Right ventricle myocardium inferior (tissue), 1 donor: ENCODE measurements around the gene KRTAP4-2. TPM values are rescaled to one million over a fixed set of nuclear protein-coding genes. Genes with fewer than 3 reads are reported as not detected.
"Not testable (repeated sequence)": the region's sequence is repeated elsewhere in the genome, so short reads cannot be mapped to it uniquely, and the experiment has no call there.

ENCODE experiments used
- ATAC-seq: fragments of 200-7000 bp; cut with Tn5 transposase; one replicate; pipeline ENCODE4 v1.9.1; 2020; ENCODE audit warnings: mild to moderate bottlenecking, moderate library complexity
- DNase-seq: peaks from one replicate; pipeline ENCODE4 v3.0.0; 2021; ENCODE audit errors: missing footprints
- intact Hi-C: fragments of 100-400 bp; cut with DNase I; formaldehyde crosslinking; loops from one replicate; pipeline ENCODE4 v1.11.0; 2022
- total RNA-seq: library from RNA; stranded (reverse); fragmentation: NEBNext Ultra II Directional; extraction: Animal tissue kit (Norgen Biotek cat#: 25700); gene quantifications from one replicate; pipeline ENCODE4 v1.2.1, GENCODE V29; 2021
- donor health status: DM: no; HTN: yes; CAD: no; lungs with severe emphysema.

The KRTAP4-2 gene
- total RNA-seq, 1 donor from 2014 or later = not detected

DNA sequence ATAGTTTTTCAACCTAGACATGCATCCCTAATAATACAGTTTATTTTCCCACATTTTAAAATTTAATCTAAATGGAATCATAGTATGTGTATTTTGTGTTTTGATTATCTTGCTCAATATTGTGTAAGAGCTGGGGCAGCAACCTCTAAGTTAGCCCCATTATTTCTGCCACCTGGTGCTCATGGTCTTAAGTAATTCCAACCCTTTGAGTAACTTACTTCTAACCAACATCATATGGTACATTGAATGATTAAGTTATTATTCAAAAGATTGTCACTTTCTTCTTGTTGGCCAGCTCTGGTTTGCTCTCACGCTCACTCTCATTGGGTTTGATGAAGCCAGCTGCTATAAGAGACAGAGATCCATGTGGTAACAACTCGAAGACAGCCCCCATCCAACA, 6.1 kb downstream of the KRTAP4-2 start:
- ATAC-seq (no peak), DNase-seq (no peak)
- intact Hi-C loops = no loop called here

DNA sequence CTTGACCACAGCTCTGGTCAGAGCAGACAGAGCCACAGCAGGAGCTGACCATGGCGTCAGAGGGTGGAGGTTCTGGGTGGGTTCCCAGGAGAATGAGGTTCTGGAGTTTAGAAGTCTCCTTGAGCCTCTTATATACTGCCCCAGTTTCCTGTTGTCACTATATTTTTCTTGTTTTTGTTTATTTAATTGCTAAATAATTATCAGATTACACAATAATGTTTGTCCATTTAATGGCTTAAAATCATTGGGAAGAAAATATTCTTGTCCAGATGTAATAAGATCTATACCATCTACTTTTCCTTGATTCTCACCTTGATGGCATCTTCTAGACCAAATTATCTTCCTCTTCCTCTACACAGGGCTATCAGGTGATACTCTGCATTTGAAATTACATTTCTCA, 9.9 kb downstream of the KRTAP4-2 start, which contains the start of gene KRTAP4-3:
Gene KRTAP4-3, minus strand, starts transcription at position 101 of the 400 bp plus-strand sequence. Its CDS starts 49 bp downstream, at position 52.
- no peak for DNase-seq
- no peak for ATAC-seq
- intact Hi-C loops = no loop called here

DNA sequence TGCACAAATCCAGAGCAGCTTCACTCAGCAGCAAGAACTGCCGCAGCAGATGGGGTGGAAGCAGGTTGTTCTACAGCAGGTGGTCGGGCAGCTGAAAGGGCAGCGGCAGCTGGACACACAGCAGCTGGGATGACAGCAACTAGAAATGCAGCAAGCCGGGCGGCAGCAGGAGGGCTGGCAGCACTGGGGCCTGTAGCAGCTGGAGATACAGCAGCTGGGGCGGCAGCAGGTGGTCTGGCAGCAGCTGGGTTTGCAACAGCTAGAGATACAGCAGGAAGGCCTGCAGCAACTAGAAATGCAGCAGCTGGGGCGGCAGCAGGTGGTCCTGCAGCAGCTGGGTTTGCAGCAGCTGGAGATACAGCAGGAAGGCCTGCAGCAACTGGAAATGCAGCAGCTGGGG, 10.5 kb downstream of the KRTAP4-2 start:
- no peak for DNase-seq
- ATAC-seq = no peak
- intact Hi-C loops = no loop called here

DNA sequence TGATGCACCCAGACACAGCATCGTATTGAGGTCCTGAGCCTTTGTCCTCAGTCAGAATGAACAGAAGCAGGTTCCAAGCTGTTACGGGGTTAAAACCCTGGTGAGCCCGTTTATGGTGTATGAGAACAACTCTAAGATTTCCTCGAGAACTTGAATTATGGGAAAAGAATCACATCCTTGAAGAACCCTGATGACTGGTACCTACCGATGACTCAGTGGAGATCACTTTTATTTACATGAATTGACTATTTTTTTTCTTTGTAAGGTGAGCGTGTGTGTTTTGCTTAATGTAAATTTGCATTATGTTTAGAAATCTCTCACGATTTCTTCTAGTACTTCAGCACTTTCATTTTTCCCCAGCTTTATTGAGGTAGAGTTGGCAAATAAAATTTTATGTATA, 14.2 kb downstream of the KRTAP4-2 start:
- no peak for DNase-seq
- no peak for ATAC-seq
- intact Hi-C loops = no loop called here

DNA sequence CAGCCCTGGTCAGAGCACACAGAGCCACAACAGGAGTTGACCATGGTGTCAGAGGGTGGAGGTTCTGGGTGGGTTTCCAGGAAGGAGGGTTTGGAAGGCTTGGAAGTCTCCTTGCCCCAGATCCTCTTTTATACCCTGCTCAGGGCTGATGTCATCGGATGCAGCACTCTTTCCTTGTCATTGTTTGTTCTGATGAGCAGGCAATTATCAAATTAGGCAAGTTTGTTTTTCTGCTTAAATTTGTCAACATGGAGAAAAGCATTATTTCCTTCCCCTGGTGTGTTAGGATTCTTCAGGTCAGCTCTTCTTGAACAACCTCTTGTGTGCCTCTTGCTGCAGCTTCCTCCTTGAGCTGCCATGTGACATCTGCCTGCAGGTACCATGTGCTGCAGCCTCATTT, 17.4 kb downstream of the KRTAP4-2 start, which contains the start of gene KRTAP4-4:
Gene KRTAP4-4, minus strand, starts transcription at position 101 of the 400 bp plus-strand sequence. Its CDS starts 57 bp downstream, at position 44.
- no peak for DNase-seq
- no peak for ATAC-seq
- intact Hi-C loops = no loop called here

DNA sequence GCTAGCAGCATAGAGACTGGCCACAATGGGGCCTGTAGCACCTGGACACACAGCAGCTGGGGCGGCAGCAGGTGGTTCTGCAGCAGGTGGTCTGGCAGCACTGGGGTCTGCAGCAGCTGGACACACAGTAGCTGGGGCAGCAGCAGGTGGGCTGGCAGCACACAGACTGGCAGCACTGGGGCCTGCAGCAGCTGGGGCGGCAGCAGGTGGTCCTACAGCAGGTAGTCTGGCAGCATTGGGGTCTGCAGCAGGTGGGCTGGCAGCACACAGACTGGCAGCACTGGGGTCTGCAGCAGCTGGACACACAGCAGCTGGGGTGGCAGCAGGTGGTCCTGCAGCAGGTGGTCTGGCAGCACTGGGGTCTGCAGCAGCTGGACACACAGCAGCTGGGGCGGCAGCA, 17.8 kb downstream of the KRTAP4-2 start:
- intact Hi-C loops, DNase-seq, ATAC-seq: not testable (repeated sequence)

DNA sequence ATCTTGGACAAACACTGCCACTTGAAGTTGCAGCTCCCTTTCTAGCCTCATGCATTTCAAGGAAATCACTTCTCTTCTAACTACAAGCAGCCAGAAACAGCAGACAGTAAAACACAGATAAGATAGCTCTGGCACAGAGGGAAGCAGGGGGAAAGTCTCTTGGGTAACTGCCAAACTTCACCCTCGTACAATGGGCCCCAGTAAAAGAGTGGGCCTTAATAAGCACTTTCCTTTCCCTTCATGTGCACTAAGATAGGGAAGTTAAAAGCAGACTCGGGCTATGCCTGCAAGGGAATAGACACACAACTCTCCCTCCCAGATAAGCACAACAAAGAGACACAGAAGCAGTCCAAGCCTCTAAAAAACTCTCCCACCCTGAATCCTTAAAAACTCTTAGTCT, 24.2 kb downstream of the KRTAP4-2 start:
- intact Hi-C loops = no loop called here
- ATAC-seq = no peak
- no peak for DNase-seq

DNA sequence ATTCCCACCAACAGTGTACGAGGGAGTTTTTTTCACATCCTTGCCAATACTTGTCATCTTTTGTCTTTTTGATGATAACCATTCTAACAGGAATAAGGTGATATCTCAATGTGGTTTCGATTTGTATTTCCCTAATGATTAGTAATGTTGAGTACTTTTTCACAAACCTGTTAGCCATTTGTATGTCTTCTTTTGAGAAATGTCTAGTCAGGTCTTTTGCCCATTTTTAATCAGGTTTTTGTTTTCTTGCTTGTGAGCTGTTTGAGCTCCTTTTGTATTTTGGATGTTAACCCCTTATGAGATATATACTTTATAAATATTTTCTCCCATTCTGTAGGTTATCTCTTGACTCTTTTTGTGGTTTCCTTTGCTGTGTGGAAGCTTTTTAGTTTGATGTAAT, 26.5 kb downstream of the KRTAP4-2 start:
- DNase-seq (no peak), ATAC-seq (no peak)
- intact Hi-C loops = no loop called here

DNA sequence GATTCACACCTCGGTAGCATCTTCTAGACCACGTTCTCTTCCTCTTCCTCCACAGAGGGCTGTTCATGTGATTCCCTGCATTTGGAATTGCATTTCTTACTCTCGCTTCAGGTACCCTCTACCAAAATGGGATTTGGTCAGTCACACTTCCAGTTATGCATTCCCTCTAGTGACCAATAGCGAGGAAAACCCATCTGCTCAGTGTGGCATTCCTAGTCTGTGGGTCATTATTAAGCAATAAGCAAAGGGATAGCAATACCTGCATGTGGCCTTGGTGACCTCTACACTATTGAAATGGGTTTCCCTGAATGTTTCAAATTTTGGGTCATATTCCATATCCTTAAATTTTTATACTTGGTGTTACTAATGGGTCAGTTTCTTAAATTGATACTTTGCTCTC, 28.0 kb downstream of the KRTAP4-2 start:
- intact Hi-C loops = no loop called here
- no peak for DNase-seq
- no peak for ATAC-seq

DNA sequence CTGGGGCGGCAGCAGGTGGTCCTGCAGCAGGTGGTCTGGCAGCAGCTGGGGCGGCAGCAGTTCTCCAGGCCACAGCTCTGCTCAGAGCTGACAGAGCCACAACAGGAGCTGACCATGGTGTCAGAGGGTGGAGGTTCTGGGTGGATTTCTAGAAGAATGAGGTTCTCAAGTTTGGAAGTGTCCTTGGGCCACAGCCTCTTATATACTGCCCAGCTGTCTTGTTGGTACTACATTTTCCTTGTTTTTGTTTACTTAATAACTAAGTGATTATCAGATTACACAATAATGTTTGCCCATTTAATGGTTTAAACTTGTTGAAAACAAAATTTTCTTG, 28.4 kb downstream of the KRTAP4-2 start, which contains the start of gene KRTAP4-5:
Gene KRTAP4-5, minus strand, starts transcription at position 174 of the 334 bp plus-strand sequence. Its CDS starts 58 bp downstream, at position 116.
- intact Hi-C loops = no loop called here
- ATAC-seq (no peak), DNase-seq (no peak)

DNA sequence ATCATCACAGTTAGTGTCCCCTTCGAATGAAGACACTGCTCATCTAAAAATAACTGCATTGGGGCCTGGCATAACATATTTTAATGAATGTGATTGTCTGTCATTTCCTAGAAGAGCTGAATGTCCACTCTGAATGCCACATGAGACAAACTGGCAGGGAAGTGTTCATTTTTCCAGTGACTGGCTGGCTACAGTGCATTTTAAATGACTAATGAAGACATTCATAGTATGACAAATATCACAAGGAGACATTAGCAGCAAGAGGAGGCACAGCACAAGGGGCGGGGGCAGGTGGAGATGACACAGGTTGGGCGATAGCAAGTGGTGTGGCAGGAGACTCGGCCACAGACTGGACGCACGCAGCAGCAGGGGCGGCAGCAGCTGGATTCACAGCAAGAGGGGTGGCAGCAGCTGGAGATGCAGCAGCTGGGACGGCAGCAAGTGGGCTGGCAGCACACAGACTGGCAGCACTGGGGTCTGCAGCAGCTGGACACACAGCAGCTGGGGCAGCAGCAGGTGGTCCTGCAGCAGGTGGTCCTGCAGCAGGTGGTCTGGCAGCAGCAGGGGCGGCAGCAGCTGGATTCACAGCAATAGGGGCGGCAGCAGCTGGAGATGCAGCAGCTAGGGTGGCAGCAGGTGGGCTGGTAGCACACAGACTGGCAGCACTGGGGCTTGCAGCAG, 28.9 kb downstream of the KRTAP4-2 start:
- intact Hi-C loops, ATAC-seq, DNase-seq: not testable (repeated sequence)

DNA sequence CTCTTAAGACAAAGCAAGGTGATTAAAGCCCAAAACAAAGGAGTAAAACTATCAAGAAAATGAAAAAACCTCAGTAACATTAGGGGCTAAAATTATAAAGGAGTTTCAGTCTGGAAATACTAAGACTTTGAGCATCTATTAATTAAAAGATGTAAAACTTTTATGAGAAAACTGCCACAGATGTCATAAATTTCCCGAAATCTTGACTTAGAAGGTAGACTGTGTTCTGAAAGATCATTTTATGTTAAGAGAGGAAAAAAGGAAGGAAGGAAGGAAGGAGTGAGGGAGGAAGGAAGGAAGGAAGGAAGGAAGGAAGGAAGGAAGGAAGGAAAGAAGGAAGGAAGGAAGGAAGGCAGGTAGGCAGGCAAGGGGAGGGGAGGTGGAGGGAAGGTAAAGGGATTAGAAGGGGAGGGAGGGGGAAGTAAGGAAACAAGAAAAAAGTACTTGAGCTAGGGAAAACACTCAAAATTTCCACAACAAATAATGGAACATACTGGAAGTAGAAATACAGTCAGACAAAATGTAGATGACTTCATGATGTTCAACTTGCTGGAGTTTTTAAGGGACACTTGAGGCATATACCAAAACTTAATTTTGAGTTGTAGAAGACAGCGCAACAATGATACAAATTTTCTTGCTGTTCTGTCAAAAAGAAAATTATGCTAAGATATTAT, 30.4 kb downstream of the KRTAP4-2 start:
- DNase-seq (no peak), ATAC-seq (no peak)
- intact Hi-C loops = no loop called here

DNA sequence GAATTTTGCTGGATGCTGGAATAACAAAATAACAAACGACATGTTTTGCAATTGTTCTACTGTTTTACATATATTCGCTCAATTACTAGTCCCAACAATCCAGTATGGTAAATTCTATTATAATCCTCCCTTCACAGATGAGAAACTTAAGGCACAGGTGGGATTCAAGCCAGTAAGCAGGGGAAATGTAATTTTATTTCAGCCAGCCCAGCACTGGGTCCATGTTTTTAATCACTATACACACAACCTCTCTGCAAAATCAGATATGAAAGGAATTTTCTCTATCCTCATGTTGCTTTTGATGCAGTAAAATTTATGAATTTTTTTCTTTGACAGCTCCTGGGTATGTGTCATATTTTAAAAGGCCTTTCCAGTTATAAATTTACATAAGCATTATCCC, 32.8 kb downstream of the KRTAP4-2 start:
- DNase-seq = no peak
- no peak for ATAC-seq

DNA sequence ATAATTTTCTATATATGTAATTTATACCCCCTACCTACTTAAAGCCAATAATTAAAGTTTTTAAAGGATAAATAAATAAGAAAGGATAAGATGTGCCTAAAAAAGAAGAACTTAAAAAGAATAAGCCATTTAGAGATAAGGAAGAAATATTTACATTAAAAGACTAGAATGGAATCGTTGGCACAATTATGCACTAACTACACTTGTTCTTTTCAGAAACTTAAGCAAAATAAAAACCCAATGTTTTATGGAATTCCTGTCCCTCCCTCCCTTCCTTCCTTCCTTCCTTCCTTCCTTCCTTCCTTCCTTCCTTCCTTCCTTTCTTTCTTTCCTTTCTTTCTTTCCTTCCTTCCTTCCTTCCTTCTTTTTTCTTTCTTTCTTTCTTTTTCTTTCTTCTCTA, 33.2 kb downstream of the KRTAP4-2 start:
- ATAC-seq (no peak), DNase-seq (no peak)
- intact Hi-C loops = no loop called here

More for the DNA sequence above, 32.8 kb downstream of the KRTAP4-2 start:
- intact Hi-C loops = no loop called here

DNA sequence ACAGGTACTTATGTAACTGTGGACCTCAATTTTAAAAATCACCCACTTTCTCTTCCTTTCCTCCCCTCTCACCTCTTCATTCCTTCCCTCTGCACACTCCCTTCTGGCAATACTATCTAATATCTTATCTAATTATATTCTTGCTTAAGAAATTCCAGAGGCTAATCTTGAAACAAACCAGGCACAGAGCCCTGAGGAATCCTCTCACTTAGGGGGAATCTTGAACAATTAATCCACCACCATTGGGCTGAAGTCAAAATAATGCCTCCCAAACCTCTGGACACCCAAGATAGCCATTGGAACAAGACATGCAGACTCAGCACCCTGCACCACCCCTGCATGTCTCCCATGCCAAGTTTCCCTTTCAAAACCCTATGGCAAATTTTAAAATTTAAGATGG, 36.7 kb downstream of the KRTAP4-2 start:
- ATAC-seq = no peak
- no peak for DNase-seq
- intact Hi-C loops = no loop called here

DNA sequence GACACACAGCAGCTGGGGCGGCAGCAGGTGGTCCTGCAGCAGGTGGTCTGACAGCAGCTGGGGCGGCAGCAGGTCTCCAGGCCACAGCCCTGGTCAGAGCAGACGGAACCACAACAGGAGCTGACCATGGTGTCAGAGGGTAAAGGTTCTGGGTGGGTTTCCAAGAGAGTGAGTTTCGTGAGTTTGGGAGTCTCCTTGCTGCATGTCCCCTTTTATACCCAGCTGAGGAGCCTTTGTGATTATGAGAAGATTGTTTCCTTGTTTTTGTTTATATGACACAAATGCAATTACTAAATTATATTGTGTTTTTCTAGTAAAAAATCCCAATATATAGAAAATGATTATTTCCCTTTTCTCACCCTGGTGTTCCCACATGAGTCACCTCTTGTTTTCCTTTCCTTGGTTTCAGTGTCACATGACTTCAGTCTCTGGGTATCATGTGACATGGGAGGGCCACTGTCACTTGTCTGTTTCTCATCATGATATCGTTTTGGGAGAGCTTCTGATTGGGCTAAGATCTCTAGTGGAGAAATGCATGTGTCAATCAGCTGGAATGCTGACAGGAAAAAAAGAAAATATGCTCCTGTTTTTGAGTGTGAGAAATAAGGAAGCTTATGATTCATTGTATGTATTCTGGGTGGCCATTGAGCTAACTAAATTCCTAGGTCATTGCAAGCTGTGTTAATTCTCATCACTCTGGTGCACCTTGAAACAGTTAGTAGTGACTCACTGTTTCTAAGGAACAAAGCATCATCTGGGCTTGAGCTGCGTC, 37.5 kb downstream of the KRTAP4-2 start, which contains the start of gene KRTAP4-6:
Gene KRTAP4-6, minus strand, starts transcription at position 185 of the 772 bp plus-strand sequence. Its CDS starts 57 bp downstream, at position 128.
- no peak for DNase-seq
- intact Hi-C loops = no loop called here
- no peak for ATAC-seq

DNA sequence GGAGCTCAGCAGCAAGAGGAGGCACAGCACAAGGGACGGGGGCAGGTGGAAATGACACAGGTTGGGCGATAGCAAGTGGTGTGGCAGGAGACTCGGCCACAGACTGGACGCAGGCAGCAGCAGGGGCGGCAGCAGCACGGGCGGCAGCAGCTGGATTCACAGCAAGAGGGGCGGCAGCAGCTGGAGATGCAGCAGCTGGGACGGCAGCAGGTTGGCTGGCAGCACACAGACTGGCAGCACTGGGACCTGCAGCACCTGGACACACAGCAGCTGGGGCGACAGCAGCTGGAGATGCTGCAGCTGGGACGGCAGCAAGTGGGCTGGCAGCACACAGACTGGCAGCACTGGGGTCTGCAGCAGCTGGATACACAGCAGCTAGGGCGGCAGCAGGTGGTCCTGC, 38.2 kb downstream of the KRTAP4-2 start:
- ATAC-seq, DNase-seq, intact Hi-C loops: not testable (repeated sequence)

DNA sequence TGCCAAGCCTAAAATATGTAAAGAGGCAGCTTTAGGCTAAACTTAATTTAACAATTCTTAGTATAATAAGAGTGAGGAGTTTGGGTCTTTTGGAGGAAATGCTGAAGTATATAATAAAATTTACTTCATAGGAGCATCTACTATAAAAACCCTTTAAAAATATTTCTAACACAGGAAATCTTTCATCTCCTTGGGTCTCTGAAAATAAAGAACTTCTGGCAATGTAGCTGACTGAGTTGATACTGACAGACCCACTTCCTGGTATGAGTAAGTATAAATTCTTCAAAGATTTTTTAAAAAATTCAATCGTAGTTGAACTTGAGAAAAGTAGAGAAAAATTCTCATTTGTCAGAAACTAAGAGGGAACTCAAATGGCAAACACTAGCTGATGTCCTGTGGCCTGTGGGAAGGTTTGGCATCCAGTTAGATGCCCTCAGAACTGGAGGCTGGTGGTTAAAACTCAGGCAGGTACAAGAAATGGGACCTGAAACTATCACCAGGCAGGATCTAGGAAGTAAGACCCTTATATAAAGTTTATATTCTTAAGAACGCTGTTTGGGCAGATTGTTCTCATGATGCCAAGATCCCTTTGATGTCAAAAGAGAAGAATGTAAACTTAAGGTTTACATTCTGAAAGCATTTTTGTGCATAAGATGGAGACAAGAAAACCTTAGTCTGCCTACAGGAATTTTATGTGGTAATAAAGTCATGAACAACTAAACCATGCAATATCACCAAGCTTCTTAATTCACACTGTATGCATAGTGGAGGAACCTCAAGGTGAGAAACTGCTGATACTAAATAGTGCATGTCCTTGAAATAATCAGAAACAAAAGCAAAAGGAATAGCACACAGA, 43.9 kb downstream of the KRTAP4-2 start:
- DNase-seq (no peak), ATAC-seq (no peak)
- intact Hi-C loops = no loop called here

DNA sequence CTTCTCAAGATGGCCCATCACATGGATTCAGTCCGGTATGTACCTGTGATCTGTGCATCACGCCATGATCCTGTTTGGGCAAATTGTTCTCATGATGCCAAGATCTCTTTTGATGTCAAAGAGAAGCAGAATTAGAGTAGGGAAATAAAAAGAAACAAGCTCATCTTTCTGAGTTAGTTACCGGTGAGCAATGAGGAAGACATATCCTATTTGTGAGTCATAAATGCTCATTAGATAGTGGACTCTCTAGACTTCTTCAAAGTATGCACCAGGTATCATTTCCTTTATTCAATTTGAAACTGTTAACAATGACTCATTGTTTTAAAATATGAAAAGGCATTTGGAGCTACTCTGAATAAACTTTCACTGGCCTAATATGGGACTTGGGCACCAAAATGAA, 46.0 kb downstream of the KRTAP4-2 start:
- DNase-seq = no peak
- intact Hi-C loops = no loop called here
- ATAC-seq = no peak
